Activated CD4-positive, alpha-beta memory T cell treated with anti-CD3 and anti-CD28 coated beads, Interleukin-2, amount 10 ng/mL, durations not matched to agents 7 days and 5 days (primary cell): ENCODE results near the gene PRKCE. TPM values are rescaled to one million over a fixed set of nuclear protein-coding genes. Genes with fewer than 3 reads are reported as not detected.

Experiments
- CTCF ChIA-PET: fragments of 350-600 bp; sonication (Branson Sonifier 250); formaldehyde crosslinking; loops from one replicate; lab custom pipeline; 2021; ENCODE audit warnings: antibody characterized with exemption, inconsistent platforms; lab: Charles Lee
- POLR2A ChIA-PET: fragments of 350-600 bp; sonication (Branson Sonifier 250); formaldehyde crosslinking; loops from one replicate; lab custom pipeline; 2021; ENCODE audit warnings: antibody characterized with exemption; lab: Charles Lee
- DNase-seq: peaks from one replicate; pipeline ENCODE4 v3.0.0-alpha.2; 2020
- H3K27ac Mint-ChIP-seq: one replicate; pipeline ENCODE4 v1.8.0; 2021; ENCODE audit warnings: mild to moderate bottlenecking, mixed read lengths
- H3K27me3 Mint-ChIP-seq: one replicate; pipeline ENCODE4 v1.8.0; 2021; ENCODE audit warnings: mixed read lengths
- H3K36me3 Mint-ChIP-seq: one replicate; pipeline ENCODE4 v1.8.0; 2021; ENCODE audit warnings: low read depth, mixed read lengths
- H3K4me1 Mint-ChIP-seq: one replicate; pipeline ENCODE4 v1.8.0; 2021; ENCODE audit warnings: mixed read lengths
- H3K4me3 Mint-ChIP-seq: one replicate; pipeline ENCODE4 v1.8.0; 2021; ENCODE audit warnings: mild to moderate bottlenecking, mixed read lengths
- H3K9me3 Mint-ChIP-seq: one replicate; pipeline ENCODE4 v1.8.0; 2021; ENCODE audit warnings: mixed read lengths
- total RNA-seq, 2 experiments: library from RNA; stranded (reverse); gene quantifications; one replicate each; pipeline ENCODE4 v1.2.3, GENCODE V29; 2021

The PRKCE gene
- total RNA-seq, 2 experiments from 2014 or later = 20.6 to 23.3 TPM

- ChIA-PET POLR2A (no interaction called here), CTCF (interaction anchor here (0.6 kb wide), 1 partner anchor 833 kb away, joined by 3 read pairs; no protein-coding TSS in a partner anchor)
- Mint-ChIP-seq H3K9me3 (no peaks in the 10 kb centered on the region), H3K4me3 (no peak overlapping the region), H3K27me3 (no peaks in the 10 kb centered on the region), H3K36me3 (no peaks in the 10 kb centered on the region), H3K27ac (no peak overlapping the region), H3K4me1 (peaks cover 4% of the 10 kb centered on the region)
- DNase-seq = no peak
These were observed 47.1 kb downstream of the PRKCE start for GRCh38 chr2:45698554-45698953.

DNA sequence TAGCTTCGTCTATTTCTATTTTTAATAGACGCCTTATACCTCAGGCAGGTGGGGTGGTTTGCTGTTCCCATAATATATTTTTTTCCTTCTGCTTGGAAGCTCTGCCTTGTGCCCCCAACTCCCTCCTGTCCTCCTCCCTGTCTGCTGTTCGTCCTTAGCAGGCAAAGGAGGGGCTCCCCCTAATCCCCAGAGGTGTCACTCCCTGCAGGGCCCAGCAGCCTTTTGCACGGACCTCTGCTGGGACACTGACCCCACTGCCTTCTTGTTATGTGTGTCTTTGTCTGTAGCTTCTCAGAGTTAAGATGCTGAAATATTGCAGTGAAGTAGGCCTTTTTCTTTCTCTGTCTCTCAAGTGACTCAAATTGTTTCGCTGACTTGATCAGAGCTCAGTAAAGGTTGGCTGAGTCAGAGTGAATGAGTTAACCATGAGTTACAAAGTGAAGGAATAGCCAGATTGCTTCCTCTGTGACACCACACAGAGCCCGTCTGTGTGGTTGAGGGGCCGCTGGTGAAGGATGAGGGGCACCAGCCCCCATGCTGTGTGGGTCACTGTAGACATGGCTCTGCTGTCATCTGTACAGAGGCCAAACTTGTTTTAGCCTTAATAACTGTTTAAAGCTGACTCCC, 47.7 kb downstream of the PRKCE start:
- no peak for DNase-seq
- POLR2A ChIA-PET = no interaction called here
- CTCF ChIA-PET = interaction anchor here (0.6 kb wide), 1 partner anchor 834 kb away, joined by 3 read pairs; no protein-coding TSS in a partner anchor
- no peaks in the 10 kb centered on the region for H3K36me3 Mint-ChIP-seq
- no peak overlapping the region for H3K27ac Mint-ChIP-seq
- no peaks in the 10 kb centered on the region for H3K27me3 Mint-ChIP-seq
- H3K9me3 Mint-ChIP-seq = no peaks in the 10 kb centered on the region
- H3K4me1 Mint-ChIP-seq = peaks cover 4% of the 10 kb centered on the region
- H3K4me3 Mint-ChIP-seq = no peak overlapping the region

DNA sequence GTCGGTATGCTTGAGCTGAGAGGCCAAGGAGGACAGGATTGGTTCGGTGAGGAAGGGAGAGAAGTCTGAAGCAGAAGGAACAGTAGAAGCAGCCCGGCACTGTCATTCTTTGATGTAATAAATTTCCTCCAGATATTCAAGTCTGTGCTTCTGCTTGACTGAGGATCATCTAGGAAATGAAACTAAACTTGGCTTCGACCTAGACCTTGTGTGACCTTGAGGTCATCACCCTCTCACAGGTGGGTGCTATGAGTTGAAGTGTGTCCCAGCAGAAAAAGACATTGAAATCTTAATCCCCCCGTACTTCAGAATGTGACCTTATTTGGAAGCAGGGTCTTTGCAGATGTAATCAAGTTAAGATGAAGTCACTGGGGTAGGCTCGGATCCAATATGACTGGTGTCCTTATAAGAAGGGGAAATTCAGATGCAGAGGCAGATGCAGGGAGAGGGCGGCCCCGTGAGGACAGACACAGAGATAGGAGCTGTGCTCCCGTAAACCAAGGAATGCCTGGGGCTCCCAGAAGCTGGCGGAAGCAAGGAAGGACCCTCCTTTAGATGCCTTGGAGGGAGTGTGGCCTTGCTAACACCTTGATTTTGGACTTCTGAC, 49.0 kb downstream of the PRKCE start:
- Mint-ChIP-seq H3K27me3 (no peaks in the 10 kb centered on the region), H3K9me3 (no peaks in the 10 kb centered on the region), H3K36me3 (no peaks in the 10 kb centered on the region), H3K27ac (no peak overlapping the region), H3K4me1 (peaks cover 4% of the 10 kb centered on the region), H3K4me3 (no peak overlapping the region)
- POLR2A ChIA-PET = no interaction called here
- CTCF ChIA-PET = interaction anchor here (0.5 kb wide), 1 partner anchor 1350 kb away, joined by 3 read pairs; no protein-coding TSS in a partner anchor
- DNase-seq = no peak

GRCh38 chr2:45705233-45705632, 53.8 kb downstream of the PRKCE start:
- Mint-ChIP-seq H3K27ac (no peak overlapping the region), H3K27me3 (no peaks in the 10 kb centered on the region), H3K4me1 (no peaks in the 10 kb centered on the region), H3K9me3 (peaks cover 2% of the 10 kb centered on the region), H3K4me3 (no peak overlapping the region), H3K36me3 (peaks cover 5% of the 10 kb centered on the region)
- ChIA-PET POLR2A (no interaction called here), CTCF (no interaction called here)
- no peak for DNase-seq

GRCh38 chr2:45706033-45706432, 54.6 kb downstream of the PRKCE start:
- POLR2A ChIA-PET = no interaction called here
- DNase-seq = no peak
- H3K4me1 Mint-ChIP-seq = no peaks in the 10 kb centered on the region
- H3K36me3 Mint-ChIP-seq = peaks cover 5% of the 10 kb centered on the region
- H3K4me3 Mint-ChIP-seq = no peak overlapping the region
- no peaks in the 10 kb centered on the region for H3K27me3 Mint-ChIP-seq
- CTCF ChIA-PET = no interaction called here
- peaks cover 2% of the 10 kb centered on the region for H3K9me3 Mint-ChIP-seq
- no peak overlapping the region for H3K27ac Mint-ChIP-seq

- Mint-ChIP-seq H3K4me3 (no peak overlapping the region), H3K9me3 (peaks cover 2% of the 10 kb centered on the region), H3K27ac (no peak overlapping the region), H3K4me1 (no peaks in the 10 kb centered on the region), H3K36me3 (peaks cover 5% of the 10 kb centered on the region), H3K27me3 (no peaks in the 10 kb centered on the region)
- ChIA-PET CTCF (no interaction called here), POLR2A (no interaction called here)
- DNase-seq = no peak
These were observed 55.5 kb downstream of the PRKCE start for GRCh38 chr2:45707006-45707405.

GRCh38 chr2:45707661-45708060, 56.2 kb downstream of the PRKCE start:
- H3K27me3 Mint-ChIP-seq = no peaks in the 10 kb centered on the region
- H3K36me3 Mint-ChIP-seq = peaks cover 5% of the 10 kb centered on the region
- H3K9me3 Mint-ChIP-seq = peaks cover 2% of the 10 kb centered on the region
- no peaks in the 10 kb centered on the region for H3K4me1 Mint-ChIP-seq
- POLR2A ChIA-PET = no interaction called here
- CTCF ChIA-PET = no interaction called here
- H3K27ac Mint-ChIP-seq = no peak overlapping the region
- no peak for DNase-seq
- H3K4me3 Mint-ChIP-seq = no peak overlapping the region

DNA sequence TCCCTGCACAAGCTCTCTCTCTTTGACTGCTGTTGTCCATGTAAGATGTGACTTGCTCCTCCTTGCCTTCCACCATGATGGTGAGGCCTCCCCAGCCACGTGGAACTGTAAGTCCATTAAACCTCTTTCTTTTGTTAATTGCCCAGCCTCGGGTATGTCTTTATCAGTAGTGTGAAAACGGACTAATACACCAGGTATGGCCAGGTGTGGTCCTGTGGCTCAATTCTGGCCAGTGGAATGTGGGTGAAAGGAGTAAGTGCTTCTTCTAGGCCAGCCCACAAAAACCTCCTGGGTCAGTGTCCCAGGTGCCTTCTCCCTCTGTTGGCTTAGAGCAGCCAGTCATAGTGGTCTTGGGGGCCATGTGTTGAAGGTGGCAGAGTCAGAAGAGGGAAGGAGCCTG, 57.0 kb downstream of the PRKCE start:
- Mint-ChIP-seq H3K4me3 (no peak overlapping the region), H3K27ac (no peak overlapping the region), H3K4me1 (no peaks in the 10 kb centered on the region), H3K27me3 (no peaks in the 10 kb centered on the region), H3K9me3 (peaks cover 2% of the 10 kb centered on the region), H3K36me3 (peaks cover 5% of the 10 kb centered on the region)
- DNase-seq = no peak
- ChIA-PET CTCF (no interaction called here), POLR2A (no interaction called here)

- H3K4me1 Mint-ChIP-seq = no peaks in the 10 kb centered on the region
- H3K36me3 Mint-ChIP-seq = peaks cover 5% of the 10 kb centered on the region
- H3K27me3 Mint-ChIP-seq = no peaks in the 10 kb centered on the region
- H3K9me3 Mint-ChIP-seq = peaks cover 2% of the 10 kb centered on the region
- POLR2A ChIA-PET = no interaction called here
- CTCF ChIA-PET = no interaction called here
- H3K27ac Mint-ChIP-seq = no peak overlapping the region
- DNase-seq = no peak
- no peak overlapping the region for H3K4me3 Mint-ChIP-seq
These were observed 57.7 kb downstream of the PRKCE start for GRCh38 chr2:45709137-45709536.

- Mint-ChIP-seq H3K27me3 (no peaks in the 10 kb centered on the region), H3K27ac (no peak overlapping the region), H3K9me3 (peaks cover 2% of the 10 kb centered on the region), H3K4me1 (no peaks in the 10 kb centered on the region), H3K36me3 (peaks cover 5% of the 10 kb centered on the region), H3K4me3 (no peak overlapping the region)
- ChIA-PET CTCF (no interaction called here), POLR2A (no interaction called here)
- DNase-seq = no peak
These were observed 59.0 kb downstream of the PRKCE start for GRCh38 chr2:45710468-45710867.

DNA sequence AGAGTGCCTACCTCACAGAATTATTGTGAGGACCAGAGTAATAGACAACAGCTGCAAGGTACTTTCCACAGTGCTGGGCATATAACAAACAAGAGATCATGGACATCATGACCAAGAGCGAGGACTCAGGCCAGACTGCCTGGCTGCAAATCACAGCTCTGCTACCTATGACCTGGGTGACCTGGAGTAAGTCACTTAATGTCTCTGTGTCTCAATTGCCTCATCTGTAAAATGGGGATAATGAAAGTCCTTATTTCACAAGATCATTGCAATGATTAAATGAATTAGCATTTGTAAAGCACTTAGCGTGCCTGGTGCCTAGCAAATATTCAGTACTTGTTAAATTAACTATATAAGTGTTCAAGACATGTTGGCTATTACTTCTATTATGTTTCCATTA, 59.7 kb downstream of the PRKCE start:
- Mint-ChIP-seq H3K27ac (no peak overlapping the region), H3K9me3 (peaks cover 2% of the 10 kb centered on the region), H3K4me3 (no peak overlapping the region), H3K36me3 (peaks cover 5% of the 10 kb centered on the region), H3K4me1 (no peaks in the 10 kb centered on the region), H3K27me3 (no peaks in the 10 kb centered on the region)
- CTCF ChIA-PET = interaction anchor here (0.9 kb wide), 1 partner anchor 61 kb away, joined by 3 read pairs; no protein-coding TSS in a partner anchor
- DNase-seq = no peak
- POLR2A ChIA-PET = no interaction called here

- Mint-ChIP-seq H3K27me3 (no peaks in the 10 kb centered on the region), H3K4me3 (no peak overlapping the region), H3K27ac (no peak overlapping the region), H3K4me1 (no peaks in the 10 kb centered on the region), H3K9me3 (peaks cover 2% of the 10 kb centered on the region), H3K36me3 (peaks cover 5% of the 10 kb centered on the region)
- ChIA-PET CTCF (no interaction called here), POLR2A (no interaction called here)
- no peak for DNase-seq
These were observed 61.1 kb downstream of the PRKCE start for GRCh38 chr2:45712570-45712969.

DNA sequence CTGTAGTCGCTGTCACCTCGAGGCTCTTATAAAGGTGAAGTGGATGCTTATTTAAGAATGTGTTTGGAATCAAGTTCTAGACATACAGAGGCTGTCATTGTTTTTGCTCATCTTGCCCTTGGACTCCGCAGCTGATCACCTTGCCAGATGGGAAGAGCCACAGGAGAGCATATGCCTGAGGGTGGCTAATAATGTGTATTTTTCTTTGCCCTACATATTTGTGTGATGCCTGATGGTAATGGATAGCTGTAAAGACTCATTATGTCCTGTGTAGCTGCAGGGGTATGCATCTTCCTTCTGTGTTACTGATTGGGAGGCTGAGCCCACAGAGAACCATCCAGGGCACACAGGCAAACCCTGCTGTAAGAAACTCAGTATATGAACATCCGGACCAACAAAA, 61.7 kb downstream of the PRKCE start:
- no peak for DNase-seq
- CTCF ChIA-PET = no interaction called here
- Mint-ChIP-seq H3K4me3 (no peak overlapping the region), H3K27me3 (no peaks in the 10 kb centered on the region), H3K36me3 (no peaks in the 10 kb centered on the region), H3K4me1 (no peaks in the 10 kb centered on the region), H3K27ac (no peak overlapping the region), H3K9me3 (peaks cover 2% of the 10 kb centered on the region)
- POLR2A ChIA-PET = no interaction called here

GRCh38 chr2:45713591-45713990, 62.1 kb downstream of the PRKCE start:
- Mint-ChIP-seq H3K27ac (no peak overlapping the region), H3K36me3 (no peaks in the 10 kb centered on the region), H3K4me1 (no peaks in the 10 kb centered on the region), H3K4me3 (no peak overlapping the region), H3K9me3 (peaks cover 2% of the 10 kb centered on the region), H3K27me3 (no peaks in the 10 kb centered on the region)
- ChIA-PET POLR2A (interaction anchor here (1.3 kb wide), 1 partner anchor 63 kb away, joined by 4 read pairs; no protein-coding TSS in a partner anchor), CTCF (no interaction called here)
- DNase-seq = no peak
